ENCODE data around the gene PBX4.

The PBX4 gene

GRCh38 chr19:19539698-19540063 is 78.8 kb downstream of the PBX4 start:
- no peak for DNase-seq

GRCh38 chr19:19538785-19539166 is 79.7 kb downstream of the PBX4 start:
- no peak for DNase-seq

- DNase-seq, result peak in 2 of 5 experiments; percentile 24 to 25
Observed at GRCh38 chr19:19538061-19538784, 80.3 kb downstream of the PBX4 start, which contains the start of gene CILP2. TSS of gene CILP2 (plus strand) at chr19:19538265. CDS start at chr19:19538350, 85 bp downstream.

GRCh38 chr19:19537075-19538048 is 81.1 kb downstream of the PBX4 start:
- DNase-seq, result peak in 1 of 5 experiments; percentile 39

- DNase-seq, result no peak
Observed at GRCh38 chr19:19535311-19536191, 82.9 kb downstream of the PBX4 start.

GRCh38 chr19:19534556-19535265 is 83.8 kb downstream of the PBX4 start:
- no peak for DNase-seq

- DNase-seq, result no peak
Observed at GRCh38 chr19:19533841-19534240, 84.6 kb downstream of the PBX4 start.

- no peak for DNase-seq
Observed at GRCh38 chr19:19532806-19533701, 85.4 kb downstream of the PBX4 start.

- peak; percentile 65 to 82 (median 78) for DNase-seq
Observed at GRCh38 chr19:19531951-19532805, 86.3 kb downstream of the PBX4 start.

GRCh38 chr19:19530889-19531288 is 87.6 kb downstream of the PBX4 start:
- no peak for DNase-seq

GRCh38 chr19:19530423-19530804 is 88.1 kb downstream of the PBX4 start:
- DNase-seq, result no peak

GRCh38 chr19:19529783-19530422 is 88.6 kb downstream of the PBX4 start:
- no peak for DNase-seq

- no peak for DNase-seq
Observed at GRCh38 chr19:19528721-19529490, 89.6 kb downstream of the PBX4 start, which contains the start of gene YJEFN3. TSS of gene YJEFN3 (plus strand) at chr19:19528911. CDS start at chr19:19528933, 22 bp downstream.

- DNase-seq, result no peak
Observed at GRCh38 chr19:19527674-19528625, 90.5 kb downstream of the PBX4 start.

GRCh38 chr19:19527371-19527656 is 91.2 kb downstream of the PBX4 start:
- no peak for DNase-seq

- no peak for DNase-seq
Observed at GRCh38 chr19:19526581-19527370, 91.7 kb downstream of the PBX4 start.

All from T-helper 2 cell (primary cell).